Measurements from ENCODE around the gene ARFGEF3. TPM values are rescaled to one million over a fixed set of nuclear protein-coding genes. Genes with fewer than 3 reads are reported as not detected.

Gene ARFGEF3
- polyA plus RNA-seq, 1 of the 3 experiments (the other 2 are of a cell fraction): not detected

GRCh38 chr6:138253731-138254130, 92.0 kb downstream of the ARFGEF3 start:
- Histone ChIP-seq H3K27me3 (ENCODE audit: insufficient read depth) (no peaks in the 10 kb centered on the region), H2AFZ (ENCODE audit: low read depth) (no peak overlapping the region), H3K36me3 (replicated peaks in 1 of 2; ENCODE audit: control insufficient read depth in 1 of 2, insufficient read depth in 2 of 2, low read length in 1 of 2) (no peaks in the 10 kb centered on the region), H3K4me3 (ENCODE audit: low read depth in 2 of 2, low read length in 1 of 2) (no peak overlapping the region), H3K4me1 (ENCODE audit: control insufficient read depth in 1 of 2, insufficient read depth in 2 of 2, low read depth in 1 of 2, low read length in 1 of 2) (no peaks in the 10 kb centered on the region), H3K9me2 (no peaks in the 10 kb centered on the region), H3K9me3 (no peaks in the 10 kb centered on the region), H3K4me2 (no peak overlapping the region), H3K27ac (ENCODE audit: low read depth in 2 of 2, low read length in 1 of 2) (no peak overlapping the region), H3K79me2 (ENCODE audit: insufficient read depth) (no peaks in the 10 kb centered on the region), H3F3A (replicated peaks; ENCODE audit: insufficient read depth) (no peaks in the 10 kb centered on the region), H3K9ac (no peak overlapping the region), H4K20me1 (ENCODE audit: insufficient read depth) (no peaks in the 10 kb centered on the region)
- DNase-seq: no peak
- no peak for TF ChIP-seq TEAD4 (IDR thresholded peaks at IDR 0.05; ENCODE audit: borderline replicate concordance, insufficient read depth)
- TF ChIP-seq MEF2A (IDR thresholded peaks at IDR 0.05; ENCODE audit: borderline replicate concordance, low read depth): no peak
- no peak for TF ChIP-seq JUND (IDR thresholded peaks at IDR 0.05)
- ChIA-PET CTCF (no interaction called here), POLR2A (no interaction called here)
- WGBS (ENCODE audit: low lambda C conversion rate): 60% methylated on average over 11 of the region's 11 CpGs

- H2AFZ ChIP-seq (ENCODE audit: low read depth): no peak overlapping the region
- TF ChIP-seq MXI1 (IDR thresholded peaks at IDR 0.05; ENCODE audit: low read depth, low read length): no peak
- TF ChIP-seq TCF12 (IDR thresholded peaks at IDR 0.05): no peak
- no peak for TF ChIP-seq EZH2phosphoT487 (IDR thresholded peaks at IDR 0.05; ENCODE audit: borderline replicate concordance, low read depth)
- no peak for TF ChIP-seq POLR2AphosphoS5 (IDR thresholded peaks at IDR 0.05; ENCODE audit: low read depth, low read length)
- 16% methylated on average over 7 of the region's 20 CpGs for WGBS (ENCODE audit: low lambda C conversion rate)
- CTCF ChIA-PET: no interaction called here
- H3K79me2 ChIP-seq (ENCODE audit: insufficient read depth): no peaks in the 10 kb centered on the region
- no peaks in the 10 kb centered on the region for H3K36me3 ChIP-seq (replicated peaks in 1 of 2; ENCODE audit: control insufficient read depth in 1 of 2, insufficient read depth in 2 of 2, low read length in 1 of 2)
- no peaks in the 10 kb centered on the region for H3K9me3 ChIP-seq
- H3K27me3 ChIP-seq (ENCODE audit: insufficient read depth): no peaks in the 10 kb centered on the region
- H3F3A ChIP-seq (replicated peaks; ENCODE audit: insufficient read depth): no peaks in the 10 kb centered on the region
- DNase-seq: no peak
- POLR2A ChIA-PET: no interaction called here
- no peak overlapping the region for H3K27ac ChIP-seq (ENCODE audit: low read depth in 2 of 2, low read length in 1 of 2)
- no peak overlapping the region for H3K9ac ChIP-seq
- H3K4me2 ChIP-seq: no peak overlapping the region
- H4K20me1 ChIP-seq (ENCODE audit: insufficient read depth): no peaks in the 10 kb centered on the region
- H3K4me1 ChIP-seq (ENCODE audit: control insufficient read depth in 1 of 2, insufficient read depth in 2 of 2, low read depth in 1 of 2, low read length in 1 of 2): no peaks in the 10 kb centered on the region
- no peaks in the 10 kb centered on the region for H3K9me2 ChIP-seq
- H3K4me3 ChIP-seq (ENCODE audit: low read depth in 2 of 2, low read length in 1 of 2): no peak overlapping the region
These were observed 93.7 kb downstream of the ARFGEF3 start for GRCh38 chr6:138255443-138255842.

GRCh38 chr6:138257638-138258040, 95.9 kb downstream of the ARFGEF3 start:
- H3K4me2 ChIP-seq: no peak overlapping the region
- no peaks in the 10 kb centered on the region for H3K79me2 ChIP-seq (ENCODE audit: insufficient read depth)
- H4K20me1 ChIP-seq (ENCODE audit: insufficient read depth): no peaks in the 10 kb centered on the region
- ChIA-PET POLR2A (no interaction called here), CTCF (no interaction called here)
- no peaks in the 10 kb centered on the region for H3K9me2 ChIP-seq
- 50% methylated on average over 1 of the region's 1 CpG for WGBS (ENCODE audit: low lambda C conversion rate)
- H3K9ac ChIP-seq: no peak overlapping the region
- no peaks in the 10 kb centered on the region for H3K4me1 ChIP-seq (ENCODE audit: control insufficient read depth in 1 of 2, insufficient read depth in 2 of 2, low read depth in 1 of 2, low read length in 1 of 2)
- H3F3A ChIP-seq (replicated peaks; ENCODE audit: insufficient read depth): no peaks in the 10 kb centered on the region
- no peak overlapping the region for H3K4me3 ChIP-seq (ENCODE audit: low read depth in 2 of 2, low read length in 1 of 2)
- no peaks in the 10 kb centered on the region for H3K27me3 ChIP-seq (ENCODE audit: insufficient read depth)
- DNase-seq: no peak
- no peak for TF ChIP-seq FOXM1 (IDR thresholded peaks at IDR 0.05; ENCODE audit: low read depth)
- TF ChIP-seq CTCF (IDR thresholded peaks at IDR 0.05): no peak
- TF ChIP-seq RAD21 (IDR thresholded peaks at IDR 0.05; ENCODE audit: low read length): no peak
- TF ChIP-seq NFIC (IDR thresholded peaks at IDR 0.05; ENCODE audit: borderline replicate concordance): no peak
- TF ChIP-seq GATA2 (CRISPR knock-in tag; IDR thresholded peaks at IDR 0.05): no peak
- TF ChIP-seq JUND (IDR thresholded peaks at IDR 0.05): no peak
- TF ChIP-seq EP300 (IDR thresholded peaks at IDR 0.05; ENCODE audit: borderline replicate concordance in 1 of 2, low read depth in 1 of 2, low read length in 1 of 2): no peak
- TF ChIP-seq TAF1 (IDR thresholded peaks at IDR 0.05; ENCODE audit: borderline replicate concordance, low read depth, low read length): no peak
- no peak for TF ChIP-seq IRF3 (IDR thresholded peaks at IDR 0.05; ENCODE audit: low read depth, low read length)
- no peak for TF ChIP-seq POLR2AphosphoS5 (IDR thresholded peaks at IDR 0.05; ENCODE audit: low read depth, low read length)
- no peak for TF ChIP-seq MEF2A (IDR thresholded peaks at IDR 0.05; ENCODE audit: borderline replicate concordance, low read depth)
- no peak for TF ChIP-seq FOXJ3 (CRISPR knock-in tag; IDR thresholded peaks at IDR 0.05)
- no peak for TF ChIP-seq NRF1 (IDR thresholded peaks at IDR 0.05; ENCODE audit: low read depth, low read length)
- H3K9me3 ChIP-seq: no peaks in the 10 kb centered on the region
- no peak overlapping the region for H3K27ac ChIP-seq (ENCODE audit: low read depth in 2 of 2, low read length in 1 of 2)
- no peaks in the 10 kb centered on the region for H3K36me3 ChIP-seq (replicated peaks in 1 of 2; ENCODE audit: control insufficient read depth in 1 of 2, insufficient read depth in 2 of 2, low read length in 1 of 2)
- no peak overlapping the region for H2AFZ ChIP-seq (ENCODE audit: low read depth)
